Smooth muscle cell of bladder (primary cell): ENCODE data around the gene RANGRF. TPM values are rescaled to one million over a fixed set of nuclear protein-coding genes. Genes with fewer than 3 reads are reported as not detected.

Source experiments
- total RNA-seq: library from RNA; depleted of rRNA; stranded (reverse); fragments of >200 nt; gene quantifications from 2 replicates; pipeline ENCODE4 v1.2.3, GENCODE V29; 2014

The RANGRF gene
- total RNA-seq, result 6.3 and 9.2 TPM in 2 replicates

GRCh38 chr17:8288336-8289102 is at the start of gene RANGRF:
RANGRF (plus strand) TSS chr17:8288670; CDS start chr17:8288789, 119 bp downstream.

GRCh38 chr17:8248751-8249607 is 39.5 kb upstream of the RANGRF start, which contains the start of gene PFAS:
PFAS (plus strand) TSS chr17:8249289; CDS start chr17:8253938, 4,649 bp downstream.

GRCh38 chr17:8339540-8339939 is 51.1 kb downstream of the RANGRF start, which contains the start of gene ODF4:
ODF4 (plus strand) TSS chr17:8339840; CDS start chr17:8340052, 212 bp downstream.

Other genes starting within 250 kb of the RANGRF start
- 0.18 TPM in 1 of 2 replicates, not detected in the other for gene ALOX15B, start 249.6 kb upstream of the RANGRF start, total RNA-seq
- not detected in 2 replicates for gene ALOX12B, start 201.0 kb upstream of the RANGRF start, total RNA-seq
- under 0.01 TPM in 1 of 2 replicates, not detected in the other for gene ALOXE3, start 170.2 kb upstream of the RANGRF start, total RNA-seq
- not detected in 2 replicates for gene HES7, start 164.6 kb upstream of the RANGRF start, total RNA-seq
- gene PER1, start 136.3 kb upstream of the RANGRF start, total RNA-seq, result 2.9 and 3.3 TPM in 2 replicates
- 3.5 and 3.7 TPM in 2 replicates for gene VAMP2, start 125.7 kb upstream of the RANGRF start, total RNA-seq
- 18.4 and 45.5 TPM in 2 replicates for gene TMEM107, start 112.3 kb upstream of the RANGRF start, total RNA-seq
- gene BORCS6, start 98.5 kb upstream of the RANGRF start, total RNA-seq, result 5.8 and 6.6 TPM in 2 replicates
- 2.6 and 2.7 TPM in 2 replicates for gene AURKB, start 78.1 kb upstream of the RANGRF start, total RNA-seq
- gene CTC1, start 40.6 kb upstream of the RANGRF start, total RNA-seq, result 2.1 and 3.0 TPM in 2 replicates
- gene PFAS, start 39.4 kb upstream of the RANGRF start, total RNA-seq, result 8.1 and 10.5 TPM in 2 replicates
- 0.55 and 0.85 TPM in 2 replicates for gene SLC25A35, start 6.7 kb downstream of the RANGRF start, total RNA-seq
- gene ARHGEF15, start 21.6 kb downstream of the RANGRF start, total RNA-seq, result 0.09 TPM in 1 of 2 replicates, not detected in the other
- not detected in 2 replicates for gene ODF4, start 51.2 kb downstream of the RANGRF start, total RNA-seq
- 4,111 and 4,604 TPM in 2 replicates for gene RPL26, start 94.5 kb downstream of the RANGRF start, total RNA-seq
- gene RNF222, start 109.2 kb downstream of the RANGRF start, total RNA-seq, result not detected in 2 replicates
- gene NDEL1, start 147.2 kb downstream of the RANGRF start, total RNA-seq, result 34.4 and 46.7 TPM in 2 replicates